Measurements from ENCODE around the gene MEIOC. TPM values are rescaled to one million over a fixed set of nuclear protein-coding genes. Genes with fewer than 3 reads are reported as not detected.

The MEIOC gene
- total RNA-seq, 4 donors from 2014 or later: 0.17 TPM; not detected in 3

GRCh38 chr17:44652727-44653126, 3.5 kb upstream of the MEIOC start:
- WGBS, 2 donors: 80 to 91% methylated on average over 8 of the region's 8 CpGs

GRCh38 chr17:44653384-44653783, 2.9 kb upstream of the MEIOC start:
- H3K4me3 ChIP-seq (ENCODE audit: low read depth, poor library complexity, severe bottlenecking): no peak overlapping the region
- intact Hi-C loops (cut with DNase I; ENCODE audit: low total_unique reads): no loop called here
- TF ChIP-seq POLR2A (IDR thresholded peaks at IDR 0.05) (no peak), CTCF (IDR thresholded peaks at IDR 0.05) (no peak)
- WGBS, 2 donors: 91% methylated on average over 3 of the region's 3 CpGs
- DNase-seq (ENCODE audit: low spot score in 2 of 2): no peak

More at GRCh38 chr17:44652727-44653126, 3.5 kb upstream of the MEIOC start:
- H3K4me3 ChIP-seq (ENCODE audit: low read depth, poor library complexity, severe bottlenecking): no peak overlapping the region
- no peak for DNase-seq (ENCODE audit: low spot score in 2 of 2)
- TF ChIP-seq POLR2A (IDR thresholded peaks at IDR 0.05): no peak
- no peak for TF ChIP-seq CTCF (IDR thresholded peaks at IDR 0.05)
- intact Hi-C loops (cut with DNase I; ENCODE audit: low total_unique reads): no loop called here

DNA sequence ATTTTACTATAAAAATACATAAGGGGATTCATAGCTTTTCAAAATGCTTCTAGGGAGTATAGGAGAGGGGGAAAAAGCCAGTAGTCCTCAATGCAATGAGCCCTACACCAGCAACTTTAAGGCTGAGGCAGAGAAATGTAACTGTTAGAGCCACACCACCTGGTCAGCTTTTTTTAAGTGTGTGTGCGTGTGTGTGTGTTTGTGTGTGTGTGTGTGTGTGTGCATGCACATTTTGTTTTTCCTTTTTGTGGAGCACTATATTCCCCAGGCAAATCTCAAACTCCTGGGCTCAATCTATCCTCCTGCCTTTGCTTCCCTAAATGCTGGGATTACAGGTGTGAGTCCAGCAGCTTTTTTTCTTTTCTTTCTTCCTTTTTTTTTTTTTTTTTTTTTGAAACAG, 2.3 kb upstream of the MEIOC start:
- no peak overlapping the region for H3K4me3 ChIP-seq (ENCODE audit: low read depth, poor library complexity, severe bottlenecking)
- no peak for DNase-seq (ENCODE audit: low spot score in 2 of 2)
- 85 to 88% methylated on average over 1 of the region's 1 CpG for WGBS, 2 donors
- intact Hi-C loops (cut with DNase I; ENCODE audit: low total_unique reads): no loop called here
- TF ChIP-seq CTCF (IDR thresholded peaks at IDR 0.05): no peak

DNA sequence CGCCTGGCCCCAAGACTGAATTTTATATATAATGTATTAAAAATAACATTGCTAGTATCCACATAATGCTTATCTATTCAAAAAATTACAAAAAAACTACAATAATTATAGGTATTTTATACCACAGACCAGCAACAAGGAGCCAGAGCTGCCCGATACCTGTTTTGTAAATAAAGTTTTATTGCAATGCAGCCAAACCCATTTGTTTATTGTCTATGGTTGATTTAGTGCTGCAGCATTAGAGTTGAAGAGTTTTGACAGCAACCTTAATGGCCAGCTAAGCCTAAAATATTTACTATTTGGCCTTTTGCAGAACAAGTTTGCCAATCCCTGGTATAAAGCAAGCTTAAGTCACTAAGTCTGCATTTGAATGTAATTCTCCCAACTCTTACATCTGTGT, 5.6 kb downstream of the MEIOC start:
- DNase-seq (ENCODE audit: low spot score in 2 of 2): no peak
- TF ChIP-seq CTCF (IDR thresholded peaks at IDR 0.05): no peak
- no peak for TF ChIP-seq POLR2A (IDR thresholded peaks at IDR 0.05)
- WGBS, 2 donors: 94 to 96% methylated on average over 2 of the region's 2 CpGs
- no peak overlapping the region for H3K4me3 ChIP-seq (ENCODE audit: low read depth, poor library complexity, severe bottlenecking)
- intact Hi-C loops (cut with DNase I; ENCODE audit: low total_unique reads): no loop called here

DNA sequence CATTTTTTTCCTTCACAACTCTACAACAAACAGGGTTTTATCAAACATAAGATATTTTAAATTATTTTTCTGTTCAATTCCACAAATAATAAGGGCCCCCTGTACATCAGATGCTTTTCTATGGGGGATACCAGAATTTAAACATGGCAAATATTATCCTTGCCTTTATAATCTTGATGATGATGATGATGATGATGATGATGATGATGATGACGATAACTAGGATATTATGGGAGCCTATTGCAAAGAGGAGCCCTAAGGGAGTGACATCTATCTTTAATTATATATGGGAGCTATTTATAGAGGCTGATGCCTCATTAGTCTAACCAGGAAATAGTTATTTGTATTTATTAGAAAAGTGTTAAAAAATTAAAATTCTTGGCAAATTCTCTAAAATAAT, 6.8 kb downstream of the MEIOC start:
- H3K4me3 ChIP-seq (ENCODE audit: low read depth, poor library complexity, severe bottlenecking): no peak overlapping the region
- TF ChIP-seq CTCF (IDR thresholded peaks at IDR 0.05) (no peak), POLR2A (IDR thresholded peaks at IDR 0.05) (no peak)
- WGBS, 2 donors: 75 to 82% methylated on average over 1 of the region's 1 CpG
- DNase-seq (ENCODE audit: low spot score in 2 of 2): no peak
- intact Hi-C loops (cut with DNase I; ENCODE audit: low total_unique reads): no loop called here

GRCh38 chr17:44664867-44665266, 8.6 kb downstream of the MEIOC start:
- intact Hi-C loops (cut with DNase I; ENCODE audit: low total_unique reads): no loop called here
- H3K4me3 ChIP-seq (ENCODE audit: low read depth, poor library complexity, severe bottlenecking): no peak overlapping the region
- no peak for DNase-seq (ENCODE audit: low spot score in 2 of 2)
- TF ChIP-seq CTCF (IDR thresholded peaks at IDR 0.05): no peak
- TF ChIP-seq POLR2A (IDR thresholded peaks at IDR 0.05): no peak
- 93 to 95% methylated on average over 1 of the region's 1 CpG for WGBS, 2 donors

Measured in lower leg skin (tissue), 4 donors.